Measurements from ENCODE around the gene ECI2. TPM values are rescaled to one million over a fixed set of nuclear protein-coding genes. Genes with fewer than 3 reads are reported as not detected.

The ECI2 gene
- total RNA-seq, 1 donor from 2014 or later: 36.9 TPM

- intact Hi-C loops (cut with micrococcal nuclease): no loop called here
- Mint-ChIP-seq H3K4me3 (ENCODE audit: low read depth) (no peak overlapping the region), H3K4me1 (ENCODE audit: low read depth) (no peaks in the 10 kb centered on the region), H3K27ac (no peak overlapping the region), H3K27me3 (ENCODE audit: low read depth) (peaks cover 2% of the 10 kb centered on the region), H3K9me3 (peaks cover 14% of the 10 kb centered on the region), H3K36me3 (ENCODE audit: low read depth) (no peaks in the 10 kb centered on the region)
- no peak for DNase-seq (ENCODE audit: low spot score)
Measured at GRCh38 chr6:4164456-4164855, 29.1 kb upstream of the ECI2 start.

- no peaks in the 10 kb centered on the region for H3K36me3 Mint-ChIP-seq (ENCODE audit: low read depth)
- no peak overlapping the region for H3K27ac Mint-ChIP-seq
- no peak overlapping the region for H3K4me3 Mint-ChIP-seq (ENCODE audit: low read depth)
- H3K4me1 Mint-ChIP-seq (ENCODE audit: low read depth): no peaks in the 10 kb centered on the region
- intact Hi-C loops (cut with micrococcal nuclease): no loop called here
- DNase-seq (ENCODE audit: low spot score): no peak
- peaks cover 2% of the 10 kb centered on the region for H3K27me3 Mint-ChIP-seq (ENCODE audit: low read depth)
- H3K9me3 Mint-ChIP-seq: peaks cover 14% of the 10 kb centered on the region
Measured at GRCh38 chr6:4164117-4164442, 28.7 kb upstream of the ECI2 start.

DNA sequence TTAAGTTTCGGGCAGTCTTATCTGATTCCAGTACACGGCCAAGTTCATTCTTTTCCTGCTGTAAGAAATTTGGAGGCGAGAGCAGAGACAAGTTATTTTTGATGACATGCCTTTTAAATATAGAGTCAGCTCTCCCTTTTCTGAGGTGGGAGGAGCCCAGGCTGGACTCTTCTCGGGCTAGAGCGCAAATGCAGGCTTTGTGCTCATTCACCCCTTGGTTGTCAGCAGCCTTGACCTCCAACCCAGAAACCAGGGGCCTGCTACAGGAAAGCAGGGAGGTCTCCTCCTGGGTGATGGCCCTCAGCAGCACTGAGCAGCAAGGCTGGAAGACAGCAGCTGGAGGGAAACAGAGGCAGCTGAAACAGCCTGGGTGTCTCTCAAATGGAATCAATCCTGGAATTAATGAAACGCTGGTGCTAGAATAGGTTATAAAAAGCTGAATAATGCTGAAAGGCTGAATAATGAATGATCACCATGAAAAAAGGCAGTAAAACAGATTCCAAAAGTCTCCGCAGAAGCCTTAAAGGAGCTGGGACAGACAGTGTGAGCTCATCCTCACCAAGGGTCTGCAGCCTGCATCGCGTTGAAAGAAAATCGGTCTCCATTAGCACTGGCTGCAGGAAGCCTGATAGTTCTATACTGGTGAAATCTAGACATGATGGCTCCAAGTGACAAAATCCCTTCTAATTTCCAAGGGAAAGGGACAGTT, 28.2 kb upstream of the ECI2 start:
- intact Hi-C loops (cut with micrococcal nuclease): no loop called here
- DNase-seq (ENCODE audit: low spot score): no peak
- Mint-ChIP-seq H3K27me3 (ENCODE audit: low read depth) (peaks cover 2% of the 10 kb centered on the region), H3K4me3 (ENCODE audit: low read depth) (no peak overlapping the region), H3K27ac (no peak overlapping the region), H3K4me1 (ENCODE audit: low read depth) (no peaks in the 10 kb centered on the region), H3K9me3 (peaks cover 10% of the 10 kb centered on the region), H3K36me3 (ENCODE audit: low read depth) (no peaks in the 10 kb centered on the region)

DNA sequence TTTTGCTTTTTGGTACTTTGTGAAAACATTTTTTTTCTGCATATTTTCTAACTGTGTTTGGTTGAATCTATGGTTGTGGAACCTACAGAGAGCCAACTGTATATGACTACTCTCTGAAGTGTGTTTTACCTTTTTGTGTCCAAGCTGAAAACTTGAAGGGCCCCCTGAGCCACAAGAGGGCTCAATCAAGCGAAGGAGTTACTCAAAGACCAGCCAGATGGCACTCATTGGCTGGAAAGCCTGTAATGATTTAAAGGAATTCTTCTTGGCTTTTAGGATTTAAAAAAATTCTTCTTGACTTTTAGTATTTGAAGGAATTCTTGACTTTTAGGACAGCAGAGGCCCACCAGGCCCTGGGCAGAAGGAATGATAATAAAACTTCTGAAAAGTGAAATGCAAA, 27.0 kb upstream of the ECI2 start:
- peaks cover 2% of the 10 kb centered on the region for H3K27me3 Mint-ChIP-seq (ENCODE audit: low read depth)
- intact Hi-C loops (cut with micrococcal nuclease): no loop called here
- no peak for DNase-seq (ENCODE audit: low spot score)
- H3K4me3 Mint-ChIP-seq (ENCODE audit: low read depth): no peak overlapping the region
- H3K27ac Mint-ChIP-seq: no peak overlapping the region
- no peaks in the 10 kb centered on the region for H3K4me1 Mint-ChIP-seq (ENCODE audit: low read depth)
- H3K36me3 Mint-ChIP-seq (ENCODE audit: low read depth): no peaks in the 10 kb centered on the region
- no peaks in the 10 kb centered on the region for H3K9me3 Mint-ChIP-seq

DNA sequence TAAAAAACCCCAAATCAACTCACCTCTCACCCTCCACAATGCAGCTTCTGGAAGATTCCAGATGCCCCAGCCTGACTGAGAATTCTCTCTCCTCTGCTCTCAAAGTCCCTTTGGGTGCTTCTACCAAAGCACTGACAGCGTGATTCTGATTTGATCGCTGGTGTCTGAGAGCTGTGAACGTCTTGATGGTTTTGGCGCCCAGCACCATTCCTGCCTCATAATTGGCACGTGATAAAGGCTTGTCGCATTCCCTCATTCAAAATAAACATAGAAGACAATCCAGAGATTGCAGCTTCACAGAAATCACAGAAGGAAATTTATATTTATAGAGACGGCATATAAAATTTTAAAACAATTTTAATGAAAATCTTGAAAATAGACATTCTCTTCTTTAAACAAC, 24.1 kb upstream of the ECI2 start:
- intact Hi-C loops (cut with micrococcal nuclease): loop anchor here (5.0 kb wide), 1 partner anchor 137 kb away; a partner anchor contains a TSS
- no peaks in the 10 kb centered on the region for H3K9me3 Mint-ChIP-seq
- no peaks in the 10 kb centered on the region for H3K36me3 Mint-ChIP-seq (ENCODE audit: low read depth)

GRCh38 chr6:4157506-4157905, 22.1 kb upstream of the ECI2 start:
- Mint-ChIP-seq H3K4me3 (ENCODE audit: low read depth) (no peak overlapping the region), H3K9me3 (no peaks in the 10 kb centered on the region)
- intact Hi-C loops (cut with micrococcal nuclease): loop anchor here (5.0 kb wide), 1 partner anchor 135 kb away; a partner anchor contains a TSS

More for the DNA sequence above, 24.1 kb upstream of the ECI2 start:
- no peak for DNase-seq (ENCODE audit: low spot score)
- Mint-ChIP-seq H3K4me3 (ENCODE audit: low read depth) (no peak overlapping the region), H3K27ac (no peak overlapping the region), H3K4me1 (ENCODE audit: low read depth) (peaks cover 6% of the 10 kb centered on the region), H3K27me3 (ENCODE audit: low read depth) (peaks cover 2% of the 10 kb centered on the region)

GRCh38 chr6:4155848-4156466, 20.6 kb upstream of the ECI2 start:
- Mint-ChIP-seq H3K36me3 (ENCODE audit: low read depth) (no peaks in the 10 kb centered on the region), H3K27me3 (ENCODE audit: low read depth) (peaks cover 5% of the 10 kb centered on the region), H3K4me1 (ENCODE audit: low read depth) (peaks cover 8% of the 10 kb centered on the region), H3K27ac (peak overlapping the region; percentile 35), H3K4me3 (ENCODE audit: low read depth) (no peak overlapping the region), H3K9me3 (no peaks in the 10 kb centered on the region)
- intact Hi-C loops (cut with micrococcal nuclease): loop anchor here (1.0 to 5.0 kb wide), 5 partner anchors 19 to 413 kb away; a partner anchor contains a TSS
- peak; percentile 72 for DNase-seq (ENCODE audit: low spot score)

More at GRCh38 chr6:4157506-4157905, 22.1 kb upstream of the ECI2 start:
- Mint-ChIP-seq H3K27me3 (ENCODE audit: low read depth) (peaks cover 2% of the 10 kb centered on the region), H3K36me3 (ENCODE audit: low read depth) (no peaks in the 10 kb centered on the region), H3K4me1 (ENCODE audit: low read depth) (peaks cover 8% of the 10 kb centered on the region), H3K27ac (no peak overlapping the region)
- no peak for DNase-seq (ENCODE audit: low spot score)

- intact Hi-C loops (cut with micrococcal nuclease): no loop called here
- H3K4me3 Mint-ChIP-seq (ENCODE audit: low read depth): no peak overlapping the region
- no peaks in the 10 kb centered on the region for H3K36me3 Mint-ChIP-seq (ENCODE audit: low read depth)
Measured at GRCh38 chr6:4153514-4153985, 18.2 kb upstream of the ECI2 start.

GRCh38 chr6:4145083-4145482, 9.7 kb upstream of the ECI2 start:
- peaks cover 2% of the 10 kb centered on the region for H3K4me1 Mint-ChIP-seq (ENCODE audit: low read depth)
- peaks cover 7% of the 10 kb centered on the region for H3K9me3 Mint-ChIP-seq
- H3K36me3 Mint-ChIP-seq (ENCODE audit: low read depth): peaks cover 4% of the 10 kb centered on the region
- no peak overlapping the region for H3K27ac Mint-ChIP-seq
- intact Hi-C loops (cut with micrococcal nuclease): no loop called here
- no peak overlapping the region for H3K4me3 Mint-ChIP-seq (ENCODE audit: low read depth)
- no peak for DNase-seq (ENCODE audit: low spot score)
- H3K27me3 Mint-ChIP-seq (ENCODE audit: low read depth): peaks cover 3% of the 10 kb centered on the region

More at GRCh38 chr6:4153514-4153985, 18.2 kb upstream of the ECI2 start:
- no peaks in the 10 kb centered on the region for H3K9me3 Mint-ChIP-seq
- peaks cover 15% of the 10 kb centered on the region for H3K27me3 Mint-ChIP-seq (ENCODE audit: low read depth)
- H3K4me1 Mint-ChIP-seq (ENCODE audit: low read depth): peaks cover 8% of the 10 kb centered on the region
- no peak overlapping the region for H3K27ac Mint-ChIP-seq
- DNase-seq (ENCODE audit: low spot score): no peak

GRCh38 chr6:4139272-4139671, 3.9 kb upstream of the ECI2 start:
- peaks cover 7% of the 10 kb centered on the region for H3K9me3 Mint-ChIP-seq
- peaks cover 31% of the 10 kb centered on the region for H3K4me1 Mint-ChIP-seq (ENCODE audit: low read depth)
- no peak overlapping the region for H3K4me3 Mint-ChIP-seq (ENCODE audit: low read depth)
- peaks cover 5% of the 10 kb centered on the region for H3K36me3 Mint-ChIP-seq (ENCODE audit: low read depth)
- no peak overlapping the region for H3K27ac Mint-ChIP-seq
- DNase-seq (ENCODE audit: low spot score): no peak
- intact Hi-C loops (cut with micrococcal nuclease): loop anchor here (5.0 kb wide), 2 partner anchors 638 to 1282 kb away; partner anchors contain the start of gene CDYL
- peaks cover 2% of the 10 kb centered on the region for H3K27me3 Mint-ChIP-seq (ENCODE audit: low read depth)

DNA sequence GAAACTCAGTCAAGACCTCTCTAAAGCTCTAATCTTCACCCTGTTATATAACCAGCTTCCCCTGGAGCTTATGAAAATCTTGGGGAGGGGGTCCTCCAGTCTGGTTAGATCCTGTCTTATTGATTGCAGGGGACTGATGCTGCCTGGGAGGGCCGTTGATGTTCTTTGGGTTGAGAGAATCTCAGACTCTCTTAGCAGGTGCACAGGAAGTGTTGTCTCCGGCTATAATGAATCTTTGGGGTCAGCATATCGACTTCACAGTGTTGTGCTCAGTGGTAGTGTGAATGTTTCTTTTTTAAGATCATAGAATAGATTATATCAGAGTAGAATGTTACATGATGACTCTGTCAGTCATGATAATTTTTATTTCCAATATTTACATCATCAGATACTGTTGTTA, 2.8 kb upstream of the ECI2 start:
- Mint-ChIP-seq H3K27me3 (ENCODE audit: low read depth) (peaks cover 2% of the 10 kb centered on the region), H3K27ac (no peak overlapping the region), H3K36me3 (ENCODE audit: low read depth) (peaks cover 16% of the 10 kb centered on the region), H3K4me1 (ENCODE audit: low read depth) (peaks cover 40% of the 10 kb centered on the region), H3K4me3 (ENCODE audit: low read depth) (no peak overlapping the region), H3K9me3 (peaks cover 5% of the 10 kb centered on the region)
- DNase-seq (ENCODE audit: low spot score): no peak
- intact Hi-C loops (cut with micrococcal nuclease): loop anchor here (5.0 kb wide), 2 partner anchors 639 to 1281 kb away; partner anchors contain the start of gene CDYL

DNA sequence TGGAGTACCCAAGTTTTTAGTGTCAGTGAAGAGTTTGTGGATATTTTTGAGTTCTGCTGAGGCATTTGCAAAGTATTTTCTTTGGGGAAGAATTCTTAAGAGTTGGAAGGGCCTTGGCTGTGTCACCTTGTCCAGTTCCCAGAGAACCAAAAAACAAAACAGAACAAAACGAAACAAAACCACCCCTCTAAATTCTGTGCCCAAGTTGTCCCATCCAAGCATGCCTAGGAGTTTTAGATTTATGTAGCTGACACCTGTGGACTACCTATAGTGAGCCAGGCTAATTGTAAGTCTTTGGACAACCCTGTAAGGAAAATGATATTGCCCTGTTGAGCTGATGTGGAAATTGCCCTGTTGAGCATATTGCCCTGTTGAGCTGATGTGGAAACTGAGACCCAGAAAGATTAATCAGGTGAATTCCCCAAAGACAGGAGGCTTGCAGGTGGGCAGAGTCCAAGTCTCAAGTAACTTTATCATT, 1.0 kb upstream of the ECI2 start:
- H3K27me3 Mint-ChIP-seq (ENCODE audit: low read depth): peaks cover 2% of the 10 kb centered on the region
- H3K4me1 Mint-ChIP-seq (ENCODE audit: low read depth): peaks cover 40% of the 10 kb centered on the region
- peak overlapping the region; percentile 77 for H3K4me3 Mint-ChIP-seq (ENCODE audit: low read depth)
- intact Hi-C loops (cut with micrococcal nuclease): loop anchor here (5.0 kb wide), 2 partner anchors 641 to 1279 kb away; partner anchors contain the start of gene CDYL
- no peak for DNase-seq (ENCODE audit: low spot score)
- peaks cover 14% of the 10 kb centered on the region for H3K9me3 Mint-ChIP-seq
- peaks cover 32% of the 10 kb centered on the region for H3K36me3 Mint-ChIP-seq (ENCODE audit: low read depth)
- peak overlapping the region; percentile 81 for H3K27ac Mint-ChIP-seq
